Tibial nerve (tissue), 4 donors: ENCODE data around the gene BCAR1.

ENCODE experiments used
- CTCF ChIP-seq, 5 experiments: fragments of 200-600 bp in 3 of 5; fragments of 450-650 bp in 2 of 5; sonication (generic) in 3 of 5; IDR thresholded peaks; one replicate each; pipeline ENCODE4 v1.5.1; 2016 to 2019; ENCODE audit warnings: antibody characterized with exemption in 5 of 5, mild to moderate bottlenecking in 3 of 5, moderate library complexity in 2 of 5
- EP300 ChIP-seq, 2 donors: sonication (generic); formaldehyde crosslinking; IDR thresholded peaks; one replicate each; pipeline ENCODE4 v1.6.1; 2017; ENCODE audit warnings: antibody characterized with exemption in 2 of 2, mild to moderate bottlenecking in 1 of 2

GRCh38 chr16:75241955-75242354 is 9.5 kb downstream of the BCAR1 start:
- TF ChIP-seq EP300 (IDR thresholded peaks at IDR 0.05), result no peak
- no peak for TF ChIP-seq CTCF (IDR thresholded peaks at IDR 0.05)
